Measurements from ENCODE around the gene SPATA31C1.

The SPATA31C1 gene

DNA sequence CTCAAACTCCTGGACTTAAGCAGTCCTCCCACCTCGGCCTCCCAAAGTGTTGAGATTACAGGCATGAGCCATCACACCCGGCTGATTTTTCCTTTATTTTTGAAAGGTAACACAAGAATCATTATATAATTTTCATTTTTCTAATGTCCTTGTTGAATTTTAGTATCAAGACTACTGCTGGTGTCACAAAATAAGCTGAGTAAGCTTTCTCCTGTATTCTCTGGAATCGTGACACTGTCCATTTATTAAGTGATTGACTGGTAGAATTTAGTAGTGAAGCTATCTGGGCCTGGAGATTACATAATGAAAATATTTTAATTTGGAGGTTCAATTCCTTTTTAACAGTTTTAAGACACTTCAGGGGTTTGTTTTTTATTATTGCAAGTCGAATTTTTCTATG, 47.1 kb downstream of the SPATA31C1 start:
- TF ChIP-seq, protein P1, sequence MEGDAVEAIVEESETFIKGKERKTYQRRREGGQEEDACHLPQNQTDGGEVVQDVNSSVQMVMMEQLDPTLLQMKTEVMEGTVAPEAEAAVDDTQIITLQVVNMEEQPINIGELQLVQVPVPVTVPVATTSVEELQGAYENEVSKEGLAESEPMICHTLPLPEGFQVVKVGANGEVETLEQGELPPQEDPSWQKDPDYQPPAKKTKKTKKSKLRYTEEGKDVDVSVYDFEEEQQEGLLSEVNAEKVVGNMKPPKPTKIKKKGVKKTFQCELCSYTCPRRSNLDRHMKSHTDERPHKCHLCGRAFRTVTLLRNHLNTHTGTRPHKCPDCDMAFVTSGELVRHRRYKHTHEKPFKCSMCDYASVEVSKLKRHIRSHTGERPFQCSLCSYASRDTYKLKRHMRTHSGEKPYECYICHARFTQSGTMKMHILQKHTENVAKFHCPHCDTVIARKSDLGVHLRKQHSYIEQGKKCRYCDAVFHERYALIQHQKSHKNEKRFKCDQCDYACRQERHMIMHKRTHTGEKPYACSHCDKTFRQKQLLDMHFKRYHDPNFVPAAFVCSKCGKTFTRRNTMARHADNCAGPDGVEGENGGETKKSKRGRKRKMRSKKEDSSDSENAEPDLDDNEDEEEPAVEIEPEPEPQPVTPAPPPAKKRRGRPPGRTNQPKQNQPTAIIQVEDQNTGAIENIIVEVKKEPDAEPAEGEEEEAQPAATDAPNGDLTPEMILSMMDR (IDR thresholded peaks at IDR 0.05; ENCODE audit: borderline replicate concordance, insufficient read depth, low read depth, low read length), result no peak
- H3K4me3 ChIP-seq (ENCODE audit: low read depth, low read length), result no peak overlapping the region

GRCh38 chr9:87968155-87968554, 50.4 kb downstream of the SPATA31C1 start:
- H3K4me3 ChIP-seq (ENCODE audit: low read depth, low read length), result no peak overlapping the region
- TF ChIP-seq, protein P1 (IDR thresholded peaks at IDR 0.05; ENCODE audit: borderline replicate concordance, insufficient read depth, low read depth, low read length), result no peak

DNA sequence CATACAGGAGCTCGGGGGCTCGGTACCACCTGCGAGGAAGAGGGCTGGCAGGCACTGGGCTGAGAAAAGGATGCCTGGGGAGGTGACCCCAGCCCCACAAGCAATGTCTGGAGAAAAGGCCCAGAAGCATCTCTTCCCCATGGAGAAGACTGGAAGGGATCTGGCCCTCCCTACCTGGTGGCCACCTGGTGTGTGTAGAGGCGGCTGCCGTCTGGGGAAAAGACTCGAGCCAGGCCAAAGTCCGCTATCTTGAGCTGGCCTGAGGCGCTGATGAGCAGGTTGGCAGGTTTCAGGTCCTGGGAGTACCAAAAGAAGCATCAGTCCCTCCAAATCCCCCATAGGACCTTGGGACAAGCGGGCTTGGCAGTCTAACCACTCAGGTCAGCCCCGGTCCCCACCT, 52.8 kb downstream of the SPATA31C1 start:
- TF ChIP-seq, protein P1 (IDR thresholded peaks at IDR 0.05; ENCODE audit: borderline replicate concordance, insufficient read depth, low read depth, low read length), result no peak
- no peak overlapping the region for H3K4me3 ChIP-seq (ENCODE audit: low read depth, low read length)

DNA sequence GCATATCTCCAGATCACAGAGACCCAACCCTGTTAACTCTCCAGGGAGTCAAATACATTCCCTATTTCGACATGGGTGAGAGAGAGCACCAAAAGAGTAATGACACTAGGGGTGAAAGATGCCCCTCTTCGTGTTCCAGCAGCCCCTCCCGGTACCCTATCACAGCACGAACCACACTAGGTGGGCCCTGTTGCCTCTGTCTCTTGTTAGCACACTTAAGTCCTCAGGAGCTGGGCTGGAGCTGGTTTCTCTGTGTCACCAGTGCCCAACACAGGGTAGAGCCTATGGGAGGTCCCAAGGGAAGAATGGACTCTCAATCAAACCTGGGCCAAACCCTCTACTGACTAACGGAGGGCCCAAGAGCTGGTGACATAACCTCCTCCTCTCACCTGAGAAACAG, 55.4 kb downstream of the SPATA31C1 start:
- TF ChIP-seq, protein P1 (IDR thresholded peaks at IDR 0.05; ENCODE audit: borderline replicate concordance, insufficient read depth, low read depth, low read length), result no peak
- H3K4me3 ChIP-seq (ENCODE audit: low read depth, low read length), result no peak overlapping the region
